HFF-Myc (cell line): ENCODE results near the gene DTX2.

Experiments
- DNase-seq: peaks from one replicate; pipeline ENCODE4 v3.0.0-alpha.2; 2011; ENCODE audit warnings: low read depth; ENCODE audit errors: extremely low read depth
- H3K4me3 ChIP-seq: replicated peaks from 2 replicates; pipeline ENCODE4 v1.5.1; 2011; ENCODE audit warnings: low read depth, mild to moderate bottlenecking, control low read depth, low read length
- TF ChIP-seq, protein P1 (sequence below): IDR thresholded peaks from 2 replicates; pipeline ENCODE4 v1.5.1; 2012; ENCODE audit warnings: mild to moderate bottlenecking, low read depth, low read length, control low read depth; ENCODE audit errors: missing control alignments

The DTX2 gene

DNA sequence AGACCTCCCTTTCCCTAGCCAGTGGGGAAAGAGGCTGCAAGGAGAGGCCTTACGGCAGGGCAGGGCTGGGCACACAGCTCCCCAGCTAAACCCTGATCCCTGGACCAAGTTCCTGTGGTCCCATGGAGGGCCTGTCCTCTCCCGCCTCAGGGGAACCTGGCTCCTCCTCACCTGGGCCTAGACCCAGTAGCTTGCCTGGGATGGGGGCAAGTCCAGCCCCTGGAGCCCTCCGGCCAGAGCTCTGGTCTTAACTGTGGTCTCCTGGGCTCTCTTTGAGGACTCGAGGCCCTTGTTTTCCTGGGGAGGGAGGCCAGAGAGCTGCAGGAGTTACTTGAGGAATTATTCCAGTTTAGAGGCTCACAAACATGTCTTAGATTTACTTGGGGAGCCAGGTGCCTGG is 35.3 kb upstream of the DTX2 start:
- TF ChIP-seq, protein P1, sequence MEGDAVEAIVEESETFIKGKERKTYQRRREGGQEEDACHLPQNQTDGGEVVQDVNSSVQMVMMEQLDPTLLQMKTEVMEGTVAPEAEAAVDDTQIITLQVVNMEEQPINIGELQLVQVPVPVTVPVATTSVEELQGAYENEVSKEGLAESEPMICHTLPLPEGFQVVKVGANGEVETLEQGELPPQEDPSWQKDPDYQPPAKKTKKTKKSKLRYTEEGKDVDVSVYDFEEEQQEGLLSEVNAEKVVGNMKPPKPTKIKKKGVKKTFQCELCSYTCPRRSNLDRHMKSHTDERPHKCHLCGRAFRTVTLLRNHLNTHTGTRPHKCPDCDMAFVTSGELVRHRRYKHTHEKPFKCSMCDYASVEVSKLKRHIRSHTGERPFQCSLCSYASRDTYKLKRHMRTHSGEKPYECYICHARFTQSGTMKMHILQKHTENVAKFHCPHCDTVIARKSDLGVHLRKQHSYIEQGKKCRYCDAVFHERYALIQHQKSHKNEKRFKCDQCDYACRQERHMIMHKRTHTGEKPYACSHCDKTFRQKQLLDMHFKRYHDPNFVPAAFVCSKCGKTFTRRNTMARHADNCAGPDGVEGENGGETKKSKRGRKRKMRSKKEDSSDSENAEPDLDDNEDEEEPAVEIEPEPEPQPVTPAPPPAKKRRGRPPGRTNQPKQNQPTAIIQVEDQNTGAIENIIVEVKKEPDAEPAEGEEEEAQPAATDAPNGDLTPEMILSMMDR: no peak
- no peak overlapping the region for H3K4me3 ChIP-seq
- DNase-seq: no peak

DNA sequence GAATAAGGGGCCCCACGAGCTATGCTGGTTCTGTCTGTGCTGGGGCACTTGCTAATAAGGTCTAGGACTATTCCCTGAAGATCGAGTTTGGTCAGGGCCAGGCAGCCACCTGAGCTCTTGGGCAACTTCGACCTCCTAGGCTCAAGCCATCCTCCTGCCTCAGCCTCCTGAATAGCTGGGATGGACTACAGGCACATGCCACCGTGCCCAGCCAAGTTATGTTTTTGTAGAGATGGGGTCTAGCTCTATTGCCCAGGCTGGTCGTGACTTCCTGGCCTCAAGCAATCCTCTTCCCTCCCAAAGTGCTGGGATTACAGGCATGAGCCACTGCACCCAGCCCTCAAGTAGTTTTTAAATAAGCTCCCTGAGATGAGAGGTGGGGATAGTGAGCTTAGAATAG is 33.9 kb upstream of the DTX2 start:
- no peak overlapping the region for H3K4me3 ChIP-seq
- no peak for DNase-seq
- TF ChIP-seq, protein P1: no peak

DNA sequence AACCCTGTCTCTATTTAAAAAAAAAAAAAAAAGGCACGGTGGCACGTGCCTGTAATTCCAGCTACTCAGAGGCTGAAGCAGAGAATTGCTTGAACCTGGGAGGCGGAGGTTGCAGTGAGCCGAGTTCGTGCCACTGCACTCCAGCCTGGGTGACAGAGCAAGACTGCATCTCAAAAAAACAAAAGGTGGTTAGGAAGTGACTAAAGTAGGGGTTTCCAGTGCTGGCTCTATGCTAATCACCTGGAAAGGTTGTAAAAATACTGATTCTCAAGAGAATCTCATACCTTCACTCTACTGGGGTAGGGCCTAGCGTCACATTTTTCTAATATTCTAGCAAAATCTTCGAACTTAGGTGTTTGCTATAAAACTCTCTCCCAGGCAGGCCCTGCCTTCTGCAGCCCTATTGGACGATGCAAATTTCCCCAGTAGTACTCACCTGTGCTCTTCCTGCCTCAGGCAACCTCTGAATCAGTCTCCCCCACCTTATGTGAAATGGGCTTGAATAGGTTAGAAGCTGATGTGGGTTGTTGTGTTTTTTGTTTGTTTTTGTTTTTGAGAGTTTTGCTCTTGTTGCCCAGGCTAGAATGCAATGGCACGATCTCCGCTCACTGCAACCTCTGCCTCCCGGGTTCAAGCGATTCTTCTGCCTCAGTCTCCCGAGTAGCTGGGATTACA is 33.2 kb upstream of the DTX2 start:
- no peak overlapping the region for H3K4me3 ChIP-seq
- TF ChIP-seq, protein P1: no peak
- no peak for DNase-seq

DNA sequence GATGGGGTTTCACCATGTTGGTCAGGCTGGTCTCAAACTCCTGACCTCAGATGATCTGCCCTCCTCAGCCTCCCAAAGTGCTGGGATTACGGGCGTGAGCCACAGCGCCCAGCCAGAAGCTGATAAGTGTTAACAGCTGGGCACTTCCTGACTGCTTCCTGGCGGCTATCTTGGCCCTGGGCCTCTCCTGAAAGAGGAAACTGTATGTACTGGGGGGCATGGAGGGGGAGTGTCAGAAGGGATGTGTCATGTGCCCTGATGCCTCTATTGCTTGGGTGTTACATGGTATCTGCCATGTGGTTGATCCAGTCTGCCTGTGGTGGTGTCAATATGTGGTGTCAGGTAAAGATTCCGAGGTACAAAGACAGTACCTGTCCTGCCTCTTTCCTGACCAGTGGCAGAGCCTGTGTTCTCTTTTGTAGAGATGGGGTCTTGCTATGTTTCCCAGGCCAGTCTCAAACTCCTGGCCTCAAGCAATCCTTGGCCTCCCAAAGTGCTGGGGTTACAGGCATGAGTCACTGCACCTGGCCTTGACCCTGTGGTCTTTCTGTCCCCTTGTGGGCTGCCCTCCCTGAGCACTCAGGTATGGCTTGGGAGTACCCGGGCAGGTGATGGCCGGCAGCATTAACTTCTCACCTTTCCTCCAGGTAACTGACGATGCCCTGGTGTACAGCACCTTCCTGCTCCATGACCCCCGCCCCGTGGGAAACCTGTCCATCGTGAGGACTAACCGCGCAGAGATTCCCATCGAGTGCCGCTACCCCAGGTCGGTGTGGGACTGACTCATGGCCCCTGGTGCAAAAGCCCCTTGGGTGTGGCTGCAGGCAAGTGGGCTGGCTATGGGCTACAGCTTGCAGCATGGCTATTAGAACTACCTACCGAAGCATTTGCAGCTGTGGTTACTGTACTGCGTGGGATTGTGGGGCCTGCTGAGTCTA is 32.4 kb upstream of the DTX2 start:
- no peak overlapping the region for H3K4me3 ChIP-seq
- DNase-seq: peak; percentile 40
- TF ChIP-seq, protein P1: no peak

DNA sequence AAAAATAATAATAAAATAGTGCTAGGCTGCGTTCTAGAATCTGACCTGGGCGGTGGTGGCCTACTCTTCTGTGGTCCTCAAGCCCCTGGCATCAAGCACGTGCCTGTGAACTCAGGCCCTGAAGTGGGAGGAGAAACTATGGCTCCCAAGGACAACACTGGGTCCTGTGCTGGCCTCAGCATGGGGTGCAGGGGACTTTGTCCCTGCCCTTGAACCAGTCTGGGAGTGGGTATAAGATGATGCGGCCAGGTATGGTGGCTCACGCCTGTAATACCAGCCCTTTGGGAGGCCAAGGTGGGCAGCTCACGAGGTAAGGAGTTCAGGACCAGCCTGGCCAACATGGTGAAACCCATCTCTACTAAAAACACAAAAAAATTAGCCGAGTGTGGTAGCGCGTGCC is 31.3 kb upstream of the DTX2 start:
- TF ChIP-seq, protein P1: no peak
- no peak overlapping the region for H3K4me3 ChIP-seq
- DNase-seq: no peak

DNA sequence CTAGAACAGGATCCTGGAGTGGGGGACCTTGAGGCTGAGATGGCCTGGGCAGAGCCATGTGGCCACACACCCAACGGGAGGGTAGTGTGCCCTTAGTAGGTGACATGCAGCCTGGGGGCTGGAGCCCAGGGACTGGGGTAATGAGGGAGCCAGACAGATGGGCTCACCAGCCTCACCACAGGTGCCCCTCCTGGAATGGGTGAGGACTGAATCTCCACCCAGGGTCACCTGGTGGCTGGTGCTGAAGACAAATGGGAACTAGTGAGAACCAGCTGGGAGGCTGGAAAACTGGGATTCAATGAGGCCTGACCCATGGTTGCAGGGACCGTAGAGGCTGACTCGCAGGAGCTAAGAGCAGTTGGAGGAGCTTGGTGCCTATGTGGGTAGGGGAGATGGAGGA is 30.7 kb upstream of the DTX2 start:
- TF ChIP-seq, protein P1: no peak
- no peak overlapping the region for H3K4me3 ChIP-seq
- no peak for DNase-seq
